Central memory CD8-positive, alpha-beta T cell (primary cell): ENCODE results near the gene SLC47A2.

ENCODE experiments used
- ATAC-seq: fragments of 150-1000 bp; cut with Tn5 transposase; replicated peaks from 2 replicates; pipeline ENCODE4 v1.10.0; 2022; ENCODE audit warnings: mild to moderate bottlenecking, moderate FRiP score, moderate number of reproducible peaks; ENCODE audit not compliant: poor library complexity, severe bottlenecking; ENCODE audit errors: extremely low read depth
- DNase-seq, 2 donors: peaks; one replicate each; pipeline ENCODE4 v3.0.0; 2021; ENCODE audit warnings: low spot score in 2 of 2
- H3K27ac Mint-ChIP-seq: one replicate; pipeline ENCODE4 v1.8.0; 2022; ENCODE audit warnings: low read depth, mild to moderate bottlenecking, moderate library complexity, mixed read lengths
- H3K27me3 Mint-ChIP-seq: one replicate; pipeline ENCODE4 v1.8.0; 2022; ENCODE audit warnings: mixed read lengths
- H3K36me3 Mint-ChIP-seq: one replicate; pipeline ENCODE4 v1.8.0; 2022; ENCODE audit warnings: mild to moderate bottlenecking, moderate library complexity, mixed read lengths; ENCODE audit not compliant: insufficient read depth
- H3K4me1 Mint-ChIP-seq: one replicate; pipeline ENCODE4 v1.8.0; 2022; ENCODE audit warnings: mixed read lengths
- H3K4me3 Mint-ChIP-seq: one replicate; pipeline ENCODE4 v1.8.0; 2022; ENCODE audit warnings: mild to moderate bottlenecking, moderate library complexity, mixed read lengths
- H3K9me3 Mint-ChIP-seq: one replicate; pipeline ENCODE4 v1.8.0; 2022; ENCODE audit warnings: mixed read lengths

SLC47A2 gene

DNA sequence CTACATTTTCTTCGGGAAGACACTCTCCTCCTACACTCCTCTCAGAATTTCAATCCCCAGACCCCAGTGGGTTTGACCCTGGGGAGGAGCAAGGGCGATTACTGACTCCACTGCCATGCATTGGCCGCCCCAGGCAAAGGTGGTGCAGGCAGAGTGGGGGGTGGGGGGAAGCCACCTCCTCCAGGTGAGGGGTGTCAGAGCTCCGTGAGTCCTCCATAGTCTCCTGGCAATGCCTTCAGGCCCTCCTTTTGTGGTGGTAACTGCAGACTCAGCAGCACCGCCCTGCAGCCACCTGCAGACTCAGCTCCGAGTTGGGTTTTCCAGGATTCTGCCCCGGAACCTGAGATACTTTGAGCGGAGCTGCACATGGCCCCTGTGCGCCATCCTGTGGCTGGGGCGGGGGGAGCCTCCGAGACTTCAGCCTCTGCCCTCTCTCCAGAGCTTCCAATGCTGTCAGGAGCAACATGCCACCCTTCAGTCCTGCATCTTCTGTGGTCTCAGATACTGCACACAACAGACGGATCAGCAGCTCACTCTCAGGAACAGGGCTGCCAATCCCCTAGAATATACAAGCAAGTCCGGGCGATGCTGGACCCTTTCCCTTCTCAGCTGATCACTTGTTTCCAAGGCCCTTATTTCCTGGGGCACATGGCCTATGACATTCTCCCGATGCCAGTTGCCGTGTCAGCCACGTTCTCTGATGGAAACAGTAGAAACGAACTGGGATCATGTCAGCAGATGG is 2.4 kb upstream of the SLC47A2 start:
- DNase-seq (no peak), ATAC-seq (no peak)
- H3K27me3 Mint-ChIP-seq: peaks cover 18% of the 10 kb centered on the region
- H3K9me3 Mint-ChIP-seq: no peaks in the 10 kb centered on the region
- no peak overlapping the region for H3K27ac Mint-ChIP-seq
- no peak overlapping the region for H3K4me3 Mint-ChIP-seq
- H3K36me3 Mint-ChIP-seq: no peaks in the 10 kb centered on the region
- no peaks in the 10 kb centered on the region for H3K4me1 Mint-ChIP-seq

GRCh38 chr17:19718041-19718612 is 1.7 kb upstream of the SLC47A2 start:
- Mint-ChIP-seq H3K36me3 (no peaks in the 10 kb centered on the region), H3K9me3 (no peaks in the 10 kb centered on the region), H3K4me3 (no peak overlapping the region), H3K27ac (no peak overlapping the region), H3K27me3 (peaks cover 18% of the 10 kb centered on the region), H3K4me1 (no peaks in the 10 kb centered on the region)
- ATAC-seq: no peak
- no peak for DNase-seq

DNA sequence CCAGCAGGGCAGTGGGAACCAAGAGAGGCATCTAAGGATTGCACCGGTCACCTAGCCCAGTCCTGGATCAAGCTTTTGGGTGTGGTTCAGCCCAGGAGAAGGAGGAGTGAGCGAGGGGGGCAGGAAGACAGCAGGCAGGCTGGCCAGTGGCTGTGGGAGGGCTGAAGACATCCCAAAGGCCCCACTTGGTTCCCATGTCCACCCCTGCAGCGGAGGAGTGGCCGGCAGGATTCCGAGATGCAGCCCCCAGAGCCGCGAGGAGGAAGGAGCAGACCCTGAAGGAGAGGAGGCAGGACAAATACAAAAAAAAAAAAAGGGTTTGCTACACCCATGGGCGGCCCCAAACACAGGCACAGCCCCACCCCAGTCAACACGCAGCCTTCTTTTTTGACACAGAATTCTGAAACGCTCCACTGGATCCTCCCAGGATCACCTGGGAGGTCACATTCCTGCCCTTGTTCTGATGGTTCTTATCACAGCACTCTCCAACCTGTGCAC is 1.1 kb upstream of the SLC47A2 start:
- Mint-ChIP-seq H3K27me3 (peaks cover 15% of the 10 kb centered on the region), H3K4me3 (no peak overlapping the region), H3K27ac (no peak overlapping the region), H3K36me3 (no peaks in the 10 kb centered on the region), H3K9me3 (no peaks in the 10 kb centered on the region), H3K4me1 (no peaks in the 10 kb centered on the region)
- DNase-seq: no peak
- no peak for ATAC-seq

- H3K4me1 Mint-ChIP-seq: no peaks in the 10 kb centered on the region
- H3K9me3 Mint-ChIP-seq: no peaks in the 10 kb centered on the region
Observed at GRCh38 chr17:19717031-19717360, 612 bp upstream of the SLC47A2 start.

DNA sequence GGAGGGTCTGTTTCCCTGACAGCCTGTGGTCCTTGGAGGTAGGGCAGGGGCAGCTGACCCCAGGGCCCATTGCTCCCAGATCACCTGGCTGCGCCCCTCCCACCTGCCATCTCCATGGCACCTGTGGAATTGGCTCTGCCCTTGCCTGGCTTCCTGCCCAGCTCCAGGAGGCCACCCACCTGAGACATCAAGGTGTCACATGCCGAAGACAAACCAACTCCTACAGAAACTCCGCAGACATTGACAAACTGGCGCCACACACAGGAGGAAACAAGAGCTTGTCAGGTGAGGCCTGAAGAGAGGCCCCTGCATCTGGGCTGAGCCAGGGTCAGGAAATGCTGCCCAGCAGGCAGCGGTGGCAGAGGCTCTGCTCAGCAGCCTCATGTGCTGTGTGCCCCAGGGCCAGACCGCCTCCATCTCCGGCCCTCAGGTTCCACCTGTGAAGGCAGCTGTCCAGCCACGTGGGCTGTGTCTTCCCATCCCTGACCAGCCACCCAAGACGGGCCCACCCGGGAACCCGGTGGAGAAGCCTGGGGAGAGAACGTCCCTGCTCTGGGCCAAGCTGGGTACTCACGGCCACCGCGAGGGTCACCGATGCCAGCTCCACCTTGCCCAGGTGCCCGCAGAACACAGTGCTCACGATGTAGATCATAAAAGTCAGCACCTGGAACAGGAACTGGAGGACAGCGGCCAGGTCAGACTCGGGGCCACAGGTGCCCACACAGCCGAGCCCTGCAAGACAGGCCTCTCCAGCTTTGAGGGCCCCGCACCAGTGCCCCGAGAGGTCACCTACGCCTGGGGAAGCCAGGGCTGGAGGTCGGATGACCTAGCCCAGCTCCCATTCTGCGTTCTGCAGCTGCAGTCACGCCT is 1.6 kb downstream of the SLC47A2 start:
- Mint-ChIP-seq H3K4me1 (no peaks in the 10 kb centered on the region), H3K27me3 (no peaks in the 10 kb centered on the region), H3K27ac (no peak overlapping the region), H3K36me3 (no peaks in the 10 kb centered on the region), H3K9me3 (no peaks in the 10 kb centered on the region), H3K4me3 (no peak overlapping the region)
- no peak for ATAC-seq
- no peak for DNase-seq

More at GRCh38 chr17:19717031-19717360, 612 bp upstream of the SLC47A2 start:
- DNase-seq (no peak), ATAC-seq (no peak)
- Mint-ChIP-seq H3K27me3 (peaks cover 10% of the 10 kb centered on the region), H3K4me3 (no peak overlapping the region), H3K27ac (no peak overlapping the region), H3K36me3 (no peaks in the 10 kb centered on the region)

DNA sequence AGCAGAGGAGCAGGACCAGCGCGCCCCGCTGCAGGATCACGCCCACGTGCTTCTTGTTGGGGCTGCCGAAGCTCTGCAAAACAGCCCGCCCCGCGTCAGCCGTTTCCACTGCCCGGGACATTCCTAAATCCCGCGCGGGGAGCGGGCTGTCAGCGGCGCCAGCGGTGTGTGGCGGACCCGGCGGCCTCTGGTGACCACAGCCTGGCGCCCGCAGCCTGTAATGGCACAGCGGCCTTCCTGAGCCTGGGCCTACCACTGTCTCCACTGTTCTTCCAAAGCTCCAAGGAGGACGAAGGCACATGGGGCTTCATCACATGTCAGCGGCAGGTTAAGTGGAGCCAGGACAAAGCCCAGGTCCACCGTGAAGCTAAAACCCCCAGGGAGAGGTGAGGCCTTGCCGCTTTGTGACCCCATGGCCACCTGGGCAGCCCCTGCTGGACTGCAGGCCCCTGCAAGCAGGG is 2.5 kb downstream of the SLC47A2 start:
- Mint-ChIP-seq H3K9me3 (no peaks in the 10 kb centered on the region), H3K27me3 (no peaks in the 10 kb centered on the region), H3K4me1 (no peaks in the 10 kb centered on the region), H3K4me3 (no peak overlapping the region), H3K27ac (no peak overlapping the region), H3K36me3 (no peaks in the 10 kb centered on the region)
- DNase-seq: no peak
- no peak for ATAC-seq

DNA sequence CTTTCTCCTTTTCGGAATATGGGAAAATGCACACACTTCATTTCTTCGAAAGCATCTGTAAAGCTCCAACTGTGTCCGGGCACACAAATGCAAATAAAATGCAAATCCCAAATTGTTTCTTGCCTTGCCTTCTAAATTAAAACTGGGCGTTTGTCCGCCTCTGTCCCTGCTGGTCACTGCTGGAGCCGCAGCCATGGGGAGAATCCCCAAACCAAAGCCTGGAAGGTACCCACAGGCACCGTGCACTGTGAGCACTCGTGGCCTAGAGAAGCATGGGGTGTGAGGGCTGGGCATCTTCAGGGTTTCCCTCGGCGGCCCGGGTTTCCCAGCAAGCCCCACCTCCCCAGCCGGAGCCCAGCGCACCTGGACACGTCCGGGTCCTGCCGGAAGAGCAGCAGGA is 2.9 kb downstream of the SLC47A2 start:
- H3K27me3 Mint-ChIP-seq: no peaks in the 10 kb centered on the region
- H3K27ac Mint-ChIP-seq: no peak overlapping the region
- H3K4me3 Mint-ChIP-seq: no peak overlapping the region
- no peaks in the 10 kb centered on the region for H3K36me3 Mint-ChIP-seq
- DNase-seq (no peak), ATAC-seq (no peak)
- no peaks in the 10 kb centered on the region for H3K9me3 Mint-ChIP-seq
- no peaks in the 10 kb centered on the region for H3K4me1 Mint-ChIP-seq

GRCh38 chr17:19712436-19713004 is 3.9 kb downstream of the SLC47A2 start:
- H3K4me1 Mint-ChIP-seq: no peaks in the 10 kb centered on the region
- no peaks in the 10 kb centered on the region for H3K27me3 Mint-ChIP-seq
- ATAC-seq (no peak), DNase-seq (no peak)
- no peak overlapping the region for H3K27ac Mint-ChIP-seq
- no peak overlapping the region for H3K4me3 Mint-ChIP-seq
- no peaks in the 10 kb centered on the region for H3K36me3 Mint-ChIP-seq
- H3K9me3 Mint-ChIP-seq: no peaks in the 10 kb centered on the region

DNA sequence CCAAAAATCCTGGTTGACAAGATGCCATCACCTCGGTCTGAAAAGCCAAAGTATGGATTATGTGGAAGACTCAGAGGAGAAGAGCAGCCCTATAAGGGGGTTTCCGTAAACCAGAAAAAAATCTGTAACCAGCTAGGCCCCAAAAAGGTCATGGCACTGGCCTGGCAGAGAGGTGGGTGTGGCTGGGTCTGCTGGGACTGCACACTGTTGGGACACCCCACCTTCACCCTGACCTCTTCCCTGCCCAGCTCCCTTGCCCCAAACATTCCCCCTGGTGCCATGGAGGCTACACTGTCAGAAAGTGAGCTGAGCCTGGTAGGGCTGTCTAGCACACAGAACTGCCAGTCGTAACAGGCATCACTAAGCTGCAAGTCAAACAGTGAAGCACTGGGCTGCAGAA is 6.5 kb downstream of the SLC47A2 start:
- no peaks in the 10 kb centered on the region for H3K36me3 Mint-ChIP-seq
- DNase-seq (no peak), ATAC-seq (no peak)
- no peaks in the 10 kb centered on the region for H3K9me3 Mint-ChIP-seq
- H3K27me3 Mint-ChIP-seq: no peaks in the 10 kb centered on the region
- no peak overlapping the region for H3K4me3 Mint-ChIP-seq
- H3K4me1 Mint-ChIP-seq: no peaks in the 10 kb centered on the region
- H3K27ac Mint-ChIP-seq: no peak overlapping the region

GRCh38 chr17:19708431-19709175 is 7.8 kb downstream of the SLC47A2 start:
- H3K27ac Mint-ChIP-seq: no peak overlapping the region
- no peaks in the 10 kb centered on the region for H3K9me3 Mint-ChIP-seq

GRCh38 chr17:19707728-19708221 is 8.6 kb downstream of the SLC47A2 start:
- no peak for ATAC-seq
- no peaks in the 10 kb centered on the region for H3K9me3 Mint-ChIP-seq
- H3K4me3 Mint-ChIP-seq: no peak overlapping the region
- no peaks in the 10 kb centered on the region for H3K36me3 Mint-ChIP-seq
- no peak for DNase-seq
- no peak overlapping the region for H3K27ac Mint-ChIP-seq
- H3K27me3 Mint-ChIP-seq: no peaks in the 10 kb centered on the region
- H3K4me1 Mint-ChIP-seq: no peaks in the 10 kb centered on the region

More at GRCh38 chr17:19708431-19709175, 7.8 kb downstream of the SLC47A2 start:
- Mint-ChIP-seq H3K27me3 (no peaks in the 10 kb centered on the region), H3K36me3 (no peaks in the 10 kb centered on the region), H3K4me3 (no peak overlapping the region), H3K4me1 (no peaks in the 10 kb centered on the region)
- DNase-seq: no peak
- ATAC-seq: no peak
